Rectal smooth muscle tissue (tissue), 1 donor: ENCODE results near the gene HPCAL1.

Experiments
- H3K27ac ChIP-seq: one replicate; pipeline ENCODE4 v1.7.0; 2013; ENCODE audit warnings: low read depth, low read length, inconsistent platforms
- H3K27me3 ChIP-seq: one replicate; pipeline ENCODE4 v1.7.0; 2013; ENCODE audit warnings: low read length; ENCODE audit not compliant: control insufficient read depth, insufficient read depth
- H3K36me3 ChIP-seq: one replicate; pipeline ENCODE4 v1.7.0; 2013; ENCODE audit warnings: low read length; ENCODE audit not compliant: control insufficient read depth, insufficient read depth
- H3K4me1 ChIP-seq: one replicate; pipeline ENCODE4 v1.7.0; 2013; ENCODE audit warnings: low read length; ENCODE audit not compliant: control insufficient read depth, insufficient read depth
- H3K4me3 ChIP-seq: one replicate; pipeline ENCODE4 v1.7.0; 2013; ENCODE audit warnings: low read length
- H3K9ac ChIP-seq: one replicate; pipeline ENCODE4 v1.7.0; 2013; ENCODE audit warnings: low read length

HPCAL1 gene

GRCh38 chr2:10343658-10344057, 41.0 kb downstream of the HPCAL1 start:
- H3K27ac ChIP-seq = no peak overlapping the region
- no peaks in the 10 kb centered on the region for H3K4me1 ChIP-seq

DNA sequence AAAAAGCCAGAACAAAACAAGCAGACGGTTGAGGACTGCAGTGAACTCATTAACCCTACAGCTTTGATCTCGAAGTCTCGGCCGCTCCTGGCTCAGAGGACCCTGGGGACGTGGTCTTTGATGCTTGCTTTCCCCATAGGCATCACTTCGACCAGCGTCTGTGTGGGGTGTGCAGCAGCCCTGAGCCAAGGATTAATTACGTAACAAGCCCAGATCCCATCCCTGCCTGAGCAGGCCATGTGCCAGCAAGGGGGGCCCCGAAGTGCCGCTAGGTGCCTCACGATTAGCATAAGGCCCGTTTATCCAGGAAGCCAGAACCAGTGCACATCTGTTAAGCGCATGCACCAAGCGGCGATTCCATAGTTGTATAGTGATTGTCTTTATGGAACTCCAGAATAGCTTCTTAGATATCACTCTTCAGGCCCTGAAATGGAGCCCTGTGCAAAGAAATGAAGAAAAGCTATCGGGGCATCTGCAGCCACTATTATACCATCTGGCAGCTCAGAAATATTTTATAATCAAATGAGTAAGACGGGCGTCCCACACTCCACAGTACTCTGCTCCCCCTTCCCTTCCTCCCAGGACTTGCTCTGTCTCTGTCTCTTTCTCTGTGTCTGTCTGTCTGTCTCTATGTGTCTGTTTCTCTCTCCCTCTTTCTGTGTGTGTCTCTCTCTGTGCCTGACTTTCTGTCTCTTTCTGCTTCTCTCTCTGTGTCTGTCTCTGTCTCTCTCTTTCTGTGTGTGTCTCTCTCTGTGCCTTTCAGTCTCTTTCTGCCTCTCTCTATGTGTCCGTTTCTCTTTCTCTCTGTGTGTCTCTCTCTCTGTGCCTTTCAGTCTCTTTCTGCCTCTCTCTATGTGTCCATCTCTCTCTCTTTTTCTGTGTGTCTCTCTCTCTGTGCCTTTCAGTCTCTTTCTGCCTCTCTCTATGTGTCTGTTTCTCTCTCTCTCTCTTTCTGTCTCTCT, 41.7 kb downstream of the HPCAL1 start:
- no peaks in the 10 kb centered on the region for H3K4me1 ChIP-seq
- H3K4me3 ChIP-seq = no peak overlapping the region
- peaks cover 2% of the 10 kb centered on the region for H3K36me3 ChIP-seq
- no peaks in the 10 kb centered on the region for H3K27me3 ChIP-seq
- H3K9ac ChIP-seq = no peak overlapping the region
- no peak overlapping the region for H3K27ac ChIP-seq

More at GRCh38 chr2:10343658-10344057, 41.0 kb downstream of the HPCAL1 start:
- H3K27me3 ChIP-seq = no peaks in the 10 kb centered on the region
- H3K4me3 ChIP-seq = no peak overlapping the region
- H3K36me3 ChIP-seq = peaks cover 2% of the 10 kb centered on the region
- no peak overlapping the region for H3K9ac ChIP-seq

GRCh38 chr2:10345126-10345525, 42.4 kb downstream of the HPCAL1 start:
- Histone ChIP-seq H3K27ac (no peak overlapping the region), H3K9ac (no peak overlapping the region), H3K27me3 (no peaks in the 10 kb centered on the region), H3K36me3 (peaks cover 2% of the 10 kb centered on the region), H3K4me1 (no peaks in the 10 kb centered on the region), H3K4me3 (no peak overlapping the region)

- Histone ChIP-seq H3K27ac (no peak overlapping the region), H3K9ac (no peak overlapping the region), H3K27me3 (no peaks in the 10 kb centered on the region), H3K4me1 (no peaks in the 10 kb centered on the region), H3K36me3 (no peaks in the 10 kb centered on the region), H3K4me3 (no peak overlapping the region)
Measured at GRCh38 chr2:10345813-10346212, 43.1 kb downstream of the HPCAL1 start.

DNA sequence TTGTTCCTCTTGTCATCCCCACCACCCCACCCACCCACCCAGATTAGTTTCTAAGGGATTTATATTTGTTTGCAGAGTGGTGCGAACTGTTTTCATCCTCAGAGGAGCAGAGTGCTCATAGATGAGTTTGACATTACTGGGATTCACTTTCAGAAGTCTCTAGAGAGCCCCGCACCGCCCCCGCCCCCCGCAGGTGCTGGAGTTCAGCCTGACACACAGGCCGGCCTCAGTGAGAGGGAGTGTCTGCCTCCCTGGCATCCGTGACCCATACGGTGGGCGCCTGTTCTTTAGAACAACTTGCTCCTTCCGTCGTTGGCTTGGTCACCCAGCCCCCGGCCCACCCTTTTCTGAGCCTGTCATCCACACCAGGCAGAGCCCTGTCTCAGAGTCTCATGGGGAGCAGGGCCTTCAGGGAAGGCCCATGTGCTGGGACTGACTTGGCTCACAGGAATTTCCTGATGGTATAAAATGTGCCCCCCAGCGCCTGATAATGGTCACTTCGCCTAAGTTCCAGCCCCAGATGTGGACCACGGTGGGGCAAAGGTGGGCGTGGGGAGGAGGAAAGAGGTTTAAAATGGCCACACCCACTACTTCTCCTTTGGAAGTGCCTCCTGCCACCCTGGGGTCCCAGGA, 44.3 kb downstream of the HPCAL1 start:
- H3K27ac ChIP-seq = no peak overlapping the region
- no peaks in the 10 kb centered on the region for H3K36me3 ChIP-seq
- H3K4me1 ChIP-seq = no peaks in the 10 kb centered on the region
- no peak overlapping the region for H3K9ac ChIP-seq
- H3K4me3 ChIP-seq = no peak overlapping the region
- H3K27me3 ChIP-seq = no peaks in the 10 kb centered on the region

DNA sequence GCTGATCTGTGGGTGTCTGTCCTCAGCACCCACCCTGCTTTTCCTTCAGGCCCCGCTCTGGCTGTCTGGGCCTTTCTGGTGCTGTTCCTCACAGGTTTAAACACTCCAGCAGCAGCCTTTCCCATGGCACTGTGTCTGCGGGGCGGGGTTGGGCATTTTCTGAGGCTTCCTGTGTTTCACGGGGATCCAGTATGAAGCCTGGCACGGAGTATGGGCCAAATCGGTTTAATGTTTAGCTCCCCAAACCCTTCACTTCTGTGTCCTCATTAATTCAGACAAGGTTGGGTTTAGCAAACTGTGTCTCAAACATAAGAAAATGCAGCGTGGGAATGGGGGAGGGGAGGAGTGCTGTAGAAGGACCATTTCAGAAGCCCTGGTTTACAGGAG, 44.9 kb downstream of the HPCAL1 start:
- no peak overlapping the region for H3K9ac ChIP-seq
- no peaks in the 10 kb centered on the region for H3K4me1 ChIP-seq
- H3K36me3 ChIP-seq = no peaks in the 10 kb centered on the region
- no peak overlapping the region for H3K4me3 ChIP-seq
- no peaks in the 10 kb centered on the region for H3K27me3 ChIP-seq
- H3K27ac ChIP-seq = no peak overlapping the region

GRCh38 chr2:10348891-10349290, 46.2 kb downstream of the HPCAL1 start:
- Histone ChIP-seq H3K4me1 (no peaks in the 10 kb centered on the region), H3K9ac (no peak overlapping the region), H3K27ac (no peak overlapping the region), H3K27me3 (no peaks in the 10 kb centered on the region), H3K4me3 (no peak overlapping the region), H3K36me3 (no peaks in the 10 kb centered on the region)

DNA sequence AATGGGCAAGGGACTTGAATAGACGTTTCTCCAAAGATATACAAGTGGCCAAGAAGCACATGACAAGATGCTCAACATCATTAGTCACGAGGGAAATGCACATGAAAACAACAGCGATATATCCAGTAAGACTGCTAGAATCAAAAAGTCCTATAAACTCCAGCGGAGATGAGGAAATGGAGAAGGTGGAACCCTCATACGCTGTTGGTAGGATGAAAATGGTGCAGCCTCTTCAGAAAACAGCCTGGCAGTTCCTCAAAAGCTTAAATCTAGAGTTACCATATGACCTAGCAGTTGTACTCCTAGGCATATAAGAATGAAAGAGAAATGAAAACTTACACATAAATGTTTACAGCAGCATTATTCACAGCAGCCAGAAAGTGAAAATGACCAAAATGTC, 48.1 kb downstream of the HPCAL1 start:
- Histone ChIP-seq H3K9ac (no peak overlapping the region), H3K27ac (no peak overlapping the region), H3K4me3 (no peak overlapping the region), H3K36me3 (no peaks in the 10 kb centered on the region), H3K27me3 (no peaks in the 10 kb centered on the region), H3K4me1 (no peaks in the 10 kb centered on the region)

GRCh38 chr2:10352361-10352760, 49.7 kb downstream of the HPCAL1 start:
- Histone ChIP-seq H3K4me3 (no peak overlapping the region), H3K27me3 (no peaks in the 10 kb centered on the region), H3K4me1 (no peaks in the 10 kb centered on the region), H3K36me3 (no peaks in the 10 kb centered on the region), H3K9ac (no peak overlapping the region), H3K27ac (no peak overlapping the region)

DNA sequence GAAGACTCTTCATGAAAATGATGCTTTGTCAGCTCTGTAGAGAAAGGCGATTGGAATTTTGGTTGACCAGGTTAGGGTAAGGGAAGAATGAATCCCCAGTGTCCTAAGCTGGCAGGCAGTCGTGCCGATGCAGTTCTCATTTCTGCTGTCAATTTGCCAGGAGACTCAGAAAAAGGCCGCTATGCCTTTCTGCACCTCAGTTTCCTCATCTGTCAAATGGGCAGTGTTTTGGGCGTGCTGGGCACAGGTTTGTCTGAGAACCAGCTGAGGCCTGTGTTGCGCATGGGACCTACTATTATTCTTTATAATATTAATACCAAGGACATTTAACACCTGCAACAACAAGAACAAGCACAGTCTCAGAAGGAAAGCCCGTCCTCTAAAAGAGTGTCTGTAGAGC, 50.3 kb downstream of the HPCAL1 start:
- Histone ChIP-seq H3K9ac (no peak overlapping the region), H3K4me3 (no peak overlapping the region), H3K4me1 (no peaks in the 10 kb centered on the region), H3K36me3 (no peaks in the 10 kb centered on the region), H3K27ac (no peak overlapping the region), H3K27me3 (no peaks in the 10 kb centered on the region)

GRCh38 chr2:10353931-10354330, 51.2 kb downstream of the HPCAL1 start:
- Histone ChIP-seq H3K4me3 (no peak overlapping the region), H3K27me3 (no peaks in the 10 kb centered on the region), H3K36me3 (no peaks in the 10 kb centered on the region), H3K27ac (no peak overlapping the region), H3K9ac (no peak overlapping the region), H3K4me1 (no peaks in the 10 kb centered on the region)

DNA sequence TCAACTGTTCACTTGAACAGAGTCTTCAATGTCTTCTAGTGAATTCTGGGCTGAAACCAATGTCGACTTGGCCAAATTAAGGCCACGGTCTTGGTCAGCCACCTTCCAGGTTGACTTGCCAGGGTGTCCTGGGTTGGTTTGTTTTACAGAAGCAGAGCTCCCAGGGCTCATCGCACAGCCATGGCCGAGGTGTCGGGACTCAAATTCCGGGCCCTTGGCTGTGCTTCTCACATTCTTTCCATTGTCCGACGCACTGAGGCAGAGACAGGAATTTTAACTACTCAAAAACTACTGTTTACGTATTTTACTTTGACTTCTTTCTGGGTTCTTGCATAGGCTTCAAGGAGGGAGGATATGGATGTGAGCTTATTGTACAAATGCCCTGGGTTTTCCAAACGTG, 51.7 kb downstream of the HPCAL1 start:
- Histone ChIP-seq H3K36me3 (no peaks in the 10 kb centered on the region), H3K27me3 (no peaks in the 10 kb centered on the region), H3K4me1 (no peaks in the 10 kb centered on the region), H3K9ac (no peak overlapping the region), H3K4me3 (no peak overlapping the region), H3K27ac (no peak overlapping the region)
